Panc1 (cell line): ENCODE measurements around the gene MAD1L1. TPM values are rescaled to one million over a fixed set of nuclear protein-coding genes. Genes with fewer than 3 reads are reported as not detected.

Experiments
- ATAC-seq: fragments of 200-7000 bp; cut with Tn5 transposase; 2 replicates; pipeline ENCODE4 v1.9.1; 2020; ENCODE audit warnings: mild to moderate bottlenecking, moderate library complexity
- BruUV-seq: library from RNA; stranded (reverse); fragments of 400-500 nt; replicated peaks from 2 replicates; lab custom pipeline; 2021; lab: Mats Ljungman, UMichigan
- CTCF ChIA-PET: fragments of 300-600 bp; sonication (Branson Sonifier 250); formaldehyde crosslinking; loops from one replicate; lab custom pipeline; 2022; ENCODE audit warnings: antibody characterized with exemption; lab: Charles Lee
- POLR2A ChIA-PET: fragments of 300-600 bp; sonication (Branson Sonifier 250); formaldehyde crosslinking; loops from one replicate; lab custom pipeline; 2022; ENCODE audit warnings: antibody characterized with exemption; lab: Charles Lee
- DNase-seq: peaks from one replicate; pipeline ENCODE4 v3.0.0-alpha.2; 2010; ENCODE audit warnings: low read depth, low spot score
- H3K27ac ChIP-seq: 2 replicates; pipeline ENCODE4 v1.5.1; 2011; ENCODE audit warnings: mild to moderate bottlenecking, low read length, inconsistent platforms
- H3K27me3 ChIP-seq: fragments of 200-500 bp; sonication (Bioruptor generic); 2 replicates; pipeline ENCODE4 v1.6.0; 2014; ENCODE audit warnings: low read length, inconsistent platforms; ENCODE audit not compliant: control insufficient read depth, insufficient read depth
- H3K36me3 ChIP-seq: fragments of 200-500 bp; sonication (Bioruptor generic); 2 replicates; pipeline ENCODE4 v1.5.1; 2014; ENCODE audit warnings: inconsistent platforms, mild to moderate bottlenecking, low read length, moderate library complexity; ENCODE audit not compliant: control insufficient read depth, insufficient read depth
- H3K4me1 ChIP-seq: 2 replicates; pipeline ENCODE4 v1.5.1; 2011; ENCODE audit warnings: inconsistent platforms, mild to moderate bottlenecking, low read length, moderate library complexity; ENCODE audit not compliant: control insufficient read depth, insufficient read depth
- H3K4me3 ChIP-seq, 2 experiments: 2 replicates each; pipeline ENCODE4 v1.5.1; 2011 to 2012; ENCODE audit warnings: low read depth in 2 of 2, low read length in 2 of 2, mild to moderate bottlenecking in 2 of 2, inconsistent platforms in 1 of 2, moderate library complexity in 1 of 2
- H3K9me3 ChIP-seq: fragments of 200-500 bp; sonication (Bioruptor generic); 2 replicates; pipeline ENCODE4 v1.5.1; 2014; ENCODE audit warnings: low read depth, mild to moderate bottlenecking, inconsistent platforms, low read length, moderate library complexity; ENCODE audit not compliant: control insufficient read depth, insufficient read depth
- CTCF ChIP-seq: fragments of 450-650 bp; IDR thresholded peaks from 2 replicates; pipeline ENCODE4 v1.5.1; 2017; ENCODE audit warnings: mild to moderate bottlenecking
- POLR2AphosphoS5 ChIP-seq: IDR thresholded peaks from 2 replicates; pipeline ENCODE4 v1.6.1; 2012; ENCODE audit warnings: mild to moderate bottlenecking, low read depth, low read length, moderate library complexity
- REST ChIP-seq, 2 experiments: IDR thresholded peaks; 2 replicates each; pipeline ENCODE4 v1.6.1; 2011 to 2012; ENCODE audit warnings: low read depth in 2 of 2, control low read depth in 1 of 2, low read length in 1 of 2, mild to moderate bottlenecking in 1 of 2, moderate library complexity in 1 of 2; ENCODE audit not compliant: insufficient read depth in 1 of 2
- SIN3A ChIP-seq: IDR thresholded peaks from 2 replicates; pipeline ENCODE4 v1.6.1; 2012; ENCODE audit warnings: low read depth, mild to moderate bottlenecking, low read length, moderate library complexity, borderline replicate concordance; ENCODE audit not compliant: insufficient read depth
- TCF7L2 ChIP-seq: IDR thresholded peaks from 2 replicates; pipeline ENCODE4 v1.6.1; 2011; ENCODE audit warnings: mild to moderate bottlenecking, low read depth, low read length, inconsistent platforms
- in situ Hi-C: cut with HindIII; loops from 2 replicates; pipeline ENCODE4 v1.10.0; 2016; ENCODE audit warnings: low sequenced_read_pairs, low pct_unique_long_range_greater_than_20kb
- intact Hi-C: fragments of 100-400 bp; cut with micrococcal nuclease; formaldehyde crosslinking; loops from one replicate; pipeline ENCODE4 v1.10.0; 2022; ENCODE audit not compliant: unreplicated experiment
- total RNA-seq: library from RNA; stranded (reverse); gene quantifications from one replicate; pipeline ENCODE4 v1.2.1, GENCODE V29; 2021; ENCODE audit not compliant: unreplicated experiment

MAD1L1 gene
- total RNA-seq, 1 experiment from 2014 or later: 70.8 TPM

GRCh38 chr7:2017914-2018568 is 214.7 kb downstream of the MAD1L1 start:
- H3K27ac ChIP-seq: no peak overlapping the region

DNA sequence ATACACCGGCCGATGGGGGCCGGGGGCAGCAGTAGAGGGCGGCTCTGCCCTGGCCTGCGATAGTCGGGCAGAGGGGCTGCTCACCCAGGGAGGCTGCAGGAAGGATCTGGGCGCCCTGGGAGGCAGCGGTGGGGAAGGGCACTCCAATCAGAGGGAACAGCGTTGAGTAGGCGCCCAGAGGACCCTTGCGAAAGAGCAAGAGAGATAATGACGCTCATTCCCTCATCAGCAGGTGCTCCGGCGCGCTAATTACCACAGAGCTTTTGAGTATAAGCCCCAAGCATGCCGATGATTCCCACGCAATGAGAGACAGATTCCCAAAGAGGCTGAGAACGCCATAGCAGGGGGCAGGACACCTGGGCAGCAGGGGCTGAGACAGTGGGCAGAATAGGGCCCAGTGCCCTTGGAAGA is 215.3 kb downstream of the MAD1L1 start:
- CTCF ChIA-PET: no interaction called here
- no peaks in the 10 kb centered on the region for H3K4me1 ChIP-seq
- H3K27me3 ChIP-seq: no peaks in the 10 kb centered on the region
- H3K36me3 ChIP-seq: no peaks in the 10 kb centered on the region
- no peaks in the 10 kb centered on the region for H3K9me3 ChIP-seq
- in situ Hi-C loops (no loop called here), intact Hi-C loops (no loop called here)
- DNase-seq (no peak), ATAC-seq (no peak)
- no peak overlapping the region for H3K4me3 ChIP-seq
- POLR2A ChIA-PET: no interaction called here
- no peak overlapping the region for H3K27ac ChIP-seq
- no peak for TF ChIP-seq SIN3A
- TF ChIP-seq REST (IDR thresholded peaks at IDR 0.05; ENCODE audit: insufficient read depth in 1 of 2, low read depth in 2 of 2, low read length in 1 of 2): no peak
- no peak for TF ChIP-seq TCF7L2
- TF ChIP-seq CTCF: no peak
- TF ChIP-seq POLR2AphosphoS5: no peak
- no TSS peak for BruUV-seq

More at GRCh38 chr7:2017914-2018568, 214.7 kb downstream of the MAD1L1 start:
- H3K4me1 ChIP-seq: no peaks in the 10 kb centered on the region
- DNase-seq (no peak), ATAC-seq (no peak)
- intact Hi-C loops (no loop called here), in situ Hi-C loops (no loop called here)
- TF ChIP-seq TCF7L2 (no peak), SIN3A (no peak), POLR2AphosphoS5 (no peak), REST (IDR thresholded peaks at IDR 0.05; ENCODE audit: insufficient read depth in 1 of 2, low read depth in 2 of 2, low read length in 1 of 2) (no peak), CTCF (no peak)
- ChIA-PET CTCF (no interaction called here), POLR2A (no interaction called here)
- H3K4me3 ChIP-seq: no peak overlapping the region
- no peaks in the 10 kb centered on the region for H3K9me3 ChIP-seq
- H3K36me3 ChIP-seq: no peaks in the 10 kb centered on the region
- BruUV-seq: no TSS peak
- no peaks in the 10 kb centered on the region for H3K27me3 ChIP-seq
